Measurements from ENCODE around the gene GPRIN2. TPM values are rescaled to one million over a fixed set of nuclear protein-coding genes. Genes with fewer than 3 reads are reported as not detected.
A peak's percentile ranks its signal among the peaks of the same experiment; 100 is the strongest.

GPRIN2 gene
- polyA plus RNA-seq, 3 donors = not detected

GRCh38 chr10:46544989-46545791 lies 11.3 kb downstream of the GPRIN2 start:
- Histone ChIP-seq H3K27ac (ENCODE audit: low read depth in 1 of 2, low read length in 2 of 2) (no peak overlapping the region), H3K36me3 (replicated peaks in 1 of 2; ENCODE audit: control insufficient read depth in 1 of 2, insufficient read depth in 2 of 2, low read length in 2 of 2) (no peaks in the 10 kb centered on the region), H3K4me3 (replicated peaks in 1 of 3; ENCODE audit: low read depth in 2 of 3, low read length in 3 of 3) (no peak overlapping the region), H3K9me3 (replicated peaks in 1 of 2; ENCODE audit: control insufficient read depth in 1 of 2, insufficient read depth in 1 of 2, low read length in 2 of 2) (peaks cover 0 to 3% of the 10 kb centered on the region in 2 donors), H3K27me3 (ENCODE audit: control insufficient read depth in 2 of 2, insufficient read depth in 2 of 2, low read length in 2 of 2) (peaks cover 4 to 22% of the 10 kb centered on the region in 2 donors), H2AFZ (ENCODE audit: insufficient read depth, low read depth, low read length, poor library complexity, severe bottlenecking) (peak overlapping the region; percentile 21), H3K4me1 (ENCODE audit: control insufficient read depth in 1 of 2, insufficient read depth in 2 of 2, low read length in 2 of 2) (peaks cover 0 to 2% of the 10 kb centered on the region in 2 donors), H3K4me2 (replicated peaks; ENCODE audit: extremely low read depth, low read length, poor library complexity, severe bottlenecking) (no peak overlapping the region), H4K20me1 (ENCODE audit: insufficient read depth, low read length) (no peaks in the 10 kb centered on the region), H3K79me2 (ENCODE audit: insufficient read depth, low read length) (no peaks in the 10 kb centered on the region), H3K9ac (ENCODE audit: insufficient read depth, low read length, poor library complexity, severe bottlenecking) (no peak overlapping the region)
- H3K36me3 Mint-ChIP-seq = no peaks in the 10 kb centered on the region
- H3K4me3 Mint-ChIP-seq = no peak overlapping the region
- H3K27ac Mint-ChIP-seq = no peak overlapping the region
- intact Hi-C loops (cut with micrococcal nuclease) = no loop called here
- H3K4me1 Mint-ChIP-seq = peaks cover 10% of the 10 kb centered on the region
- H3K9me3 Mint-ChIP-seq = peaks cover 0 to 14% (median 2%) of the 10 kb centered on the region in 7 donors
- H3K27me3 Mint-ChIP-seq (ENCODE audit: low read depth in 3 of 3) = peaks cover 13 to 30% (median 27%) of the 10 kb centered on the region in 3 donors
- peak; percentile 29 for TF ChIP-seq CTCF (IDR thresholded peaks at IDR 0.05)
- WGBS (ENCODE audit: insufficient coverage) = 54% methylated on average over 3 of the region's 3 CpGs
- DNase-seq = no peak

- H3K4me3 ChIP-seq (replicated peaks in 1 of 3; ENCODE audit: low read depth in 2 of 3, low read length in 3 of 3) = no peak overlapping the region
- H3K27me3 ChIP-seq (ENCODE audit: control insufficient read depth in 2 of 2, insufficient read depth in 2 of 2, low read length in 2 of 2) = peaks cover 9 to 35% of the 10 kb centered on the region in 2 donors
- no peaks in the 10 kb centered on the region for H4K20me1 ChIP-seq (ENCODE audit: insufficient read depth, low read length)
- H3K27ac ChIP-seq (ENCODE audit: low read depth in 1 of 2, low read length in 2 of 2) = no peak overlapping the region
- H3K9me3 ChIP-seq (replicated peaks in 1 of 2; ENCODE audit: control insufficient read depth in 1 of 2, insufficient read depth in 1 of 2, low read length in 2 of 2) = peaks cover 0 to 3% of the 10 kb centered on the region in 2 donors
- 86% methylated on average over 10 of the region's 14 CpGs for WGBS (ENCODE audit: insufficient coverage)
- Mint-ChIP-seq H3K36me3 (no peaks in the 10 kb centered on the region), H3K27ac (no peak overlapping the region), H3K4me3 (no peak overlapping the region), H3K27me3 (ENCODE audit: low read depth in 3 of 3) (peaks cover 15 to 41% (median 37%) of the 10 kb centered on the region in 3 donors), H3K9me3 (peaks cover 0 to 14% (median 2%) of the 10 kb centered on the region in 7 donors), H3K4me1 (peaks cover 10% of the 10 kb centered on the region)
- TF ChIP-seq CTCF (IDR thresholded peaks at IDR 0.05) = no peak
- DNase-seq = no peak
- H3K79me2 ChIP-seq (ENCODE audit: insufficient read depth, low read length) = no peaks in the 10 kb centered on the region
- no peaks in the 10 kb centered on the region for H3K36me3 ChIP-seq (replicated peaks in 1 of 2; ENCODE audit: control insufficient read depth in 1 of 2, insufficient read depth in 2 of 2, low read length in 2 of 2)
- no peak overlapping the region for H2AFZ ChIP-seq (ENCODE audit: insufficient read depth, low read depth, low read length, poor library complexity, severe bottlenecking)
- intact Hi-C loops (cut with micrococcal nuclease) = no loop called here
- no peak overlapping the region for H3K9ac ChIP-seq (ENCODE audit: insufficient read depth, low read length, poor library complexity, severe bottlenecking)
- no peak overlapping the region for H3K4me2 ChIP-seq (replicated peaks; ENCODE audit: extremely low read depth, low read length, poor library complexity, severe bottlenecking)
- H3K4me1 ChIP-seq (ENCODE audit: control insufficient read depth in 1 of 2, insufficient read depth in 2 of 2, low read length in 2 of 2) = peaks cover 0 to 2% of the 10 kb centered on the region in 2 donors
Measured at GRCh38 chr10:46543466-46544377, 12.7 kb downstream of the GPRIN2 start.
